Dedifferentiated amniotic fluid mesenchymal stem cell (primary cell): ENCODE measurements around the gene SDK2.

Experiments used
- DNase-seq: peaks from one replicate; pipeline ENCODE4 v3.0.0-alpha.2; 2016; ENCODE audit errors: extremely low spot score

SDK2 gene

DNA sequence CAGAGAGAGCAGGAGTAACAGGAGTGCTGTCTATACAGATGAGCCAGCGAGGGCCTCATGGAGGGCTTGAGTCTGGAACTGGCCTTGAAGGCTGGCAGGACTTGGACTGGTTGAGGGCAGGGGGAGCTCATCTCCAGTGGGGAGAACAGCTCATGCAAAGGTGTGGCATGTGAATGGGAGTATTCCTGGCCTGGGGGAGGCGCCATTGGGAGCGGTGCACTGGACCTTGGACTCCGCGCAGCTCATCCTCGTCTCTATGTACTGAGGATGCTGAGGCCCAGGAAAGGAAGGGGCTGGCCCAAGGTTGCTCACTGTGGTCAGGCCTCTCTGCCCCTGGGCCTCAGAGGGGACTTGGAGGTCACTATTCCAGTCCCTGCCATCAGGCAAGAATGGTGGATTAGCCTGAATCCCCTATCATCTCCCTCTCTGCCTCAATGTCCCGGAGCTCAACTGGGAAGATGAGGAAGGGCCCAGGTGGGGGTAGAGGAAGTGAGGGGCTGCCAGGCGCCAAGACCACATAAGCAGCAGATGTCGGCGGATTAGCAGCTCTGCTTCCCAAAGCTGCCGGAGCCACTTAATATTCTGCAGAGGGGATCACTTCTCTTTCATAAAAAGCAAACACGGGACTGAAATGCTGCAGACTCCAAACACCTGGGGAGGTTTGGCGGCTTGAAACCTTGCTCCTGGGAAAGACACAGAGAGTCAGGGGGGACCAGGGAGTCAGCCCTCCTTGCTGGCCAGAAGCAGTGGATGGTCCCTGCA lies 88.9 kb downstream of the SDK2 start:
- no peak for DNase-seq

DNA sequence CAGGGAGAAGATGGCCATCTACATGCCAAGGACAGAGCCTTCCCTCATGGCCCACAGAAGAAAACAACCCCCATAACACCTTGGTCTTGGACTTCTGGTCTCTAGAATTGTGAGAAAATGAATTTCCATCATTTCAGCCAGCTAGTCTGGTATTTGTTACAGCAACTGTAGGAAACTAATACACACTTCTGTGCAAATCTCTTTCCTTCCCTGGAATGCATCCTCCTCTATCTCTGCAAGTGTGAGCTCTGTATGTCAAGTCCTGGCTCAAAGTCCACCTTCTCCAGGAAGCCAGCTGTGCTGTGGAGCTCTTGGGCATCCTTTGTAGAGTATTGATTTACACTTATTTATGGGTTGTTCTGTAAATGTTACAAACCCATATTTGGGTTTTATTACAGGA lies 89.7 kb downstream of the SDK2 start:
- DNase-seq = no peak

DNA sequence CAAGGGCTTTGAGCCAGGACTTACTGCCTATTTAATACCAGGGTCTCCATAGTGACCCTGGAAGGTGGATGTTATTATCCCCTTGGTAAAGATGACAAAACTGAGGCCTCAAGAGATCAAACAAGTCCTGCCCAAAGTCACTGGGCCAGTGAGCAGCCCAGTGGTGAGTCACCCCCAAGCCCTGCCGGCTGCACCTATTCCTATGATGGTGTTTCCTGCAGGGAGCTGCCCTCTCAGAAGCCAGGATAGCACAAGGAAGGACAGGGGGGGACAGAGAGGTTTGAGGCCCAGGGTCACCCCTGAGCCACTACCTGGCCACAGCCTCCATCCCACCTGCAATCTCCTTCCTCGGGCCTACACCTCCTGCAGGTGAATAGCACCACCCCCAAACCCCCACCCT lies 90.9 kb downstream of the SDK2 start:
- no peak for DNase-seq

DNA sequence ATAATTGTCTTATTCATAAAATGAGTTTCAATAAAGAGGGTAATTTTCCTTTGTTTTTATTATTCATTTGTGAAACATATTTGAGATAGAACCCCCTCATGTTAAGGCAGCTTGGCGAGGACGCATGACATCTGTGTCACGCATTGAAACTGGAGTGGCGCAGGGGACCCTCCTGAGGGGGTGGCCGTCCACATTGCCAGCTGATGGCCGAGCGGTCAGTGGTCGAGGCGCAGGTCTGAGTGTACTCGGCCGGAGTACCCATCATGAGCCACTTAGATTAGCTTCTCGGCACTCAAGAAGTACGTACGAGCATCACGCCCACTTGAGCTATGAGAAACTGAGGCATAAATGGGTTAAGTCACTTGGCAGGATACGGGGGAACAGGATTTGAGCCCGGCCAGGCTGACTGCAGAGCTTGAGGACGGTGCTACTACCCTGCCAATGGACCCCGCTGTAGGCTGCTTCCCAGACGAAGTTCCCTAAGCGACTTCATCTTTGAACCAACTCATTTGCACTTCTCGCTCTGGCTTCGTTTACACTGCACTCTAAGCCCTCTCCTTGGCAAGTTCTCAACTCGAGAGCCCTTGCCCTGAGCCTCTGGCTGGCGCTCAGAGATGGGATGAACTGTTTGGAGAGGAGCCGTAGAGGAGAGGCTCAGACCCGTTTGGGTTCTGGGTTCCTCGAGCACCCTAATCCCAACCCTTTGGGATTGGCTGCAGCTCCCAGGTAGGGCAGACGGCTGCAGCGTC lies 91.8 kb downstream of the SDK2 start:
- no peak for DNase-seq

DNA sequence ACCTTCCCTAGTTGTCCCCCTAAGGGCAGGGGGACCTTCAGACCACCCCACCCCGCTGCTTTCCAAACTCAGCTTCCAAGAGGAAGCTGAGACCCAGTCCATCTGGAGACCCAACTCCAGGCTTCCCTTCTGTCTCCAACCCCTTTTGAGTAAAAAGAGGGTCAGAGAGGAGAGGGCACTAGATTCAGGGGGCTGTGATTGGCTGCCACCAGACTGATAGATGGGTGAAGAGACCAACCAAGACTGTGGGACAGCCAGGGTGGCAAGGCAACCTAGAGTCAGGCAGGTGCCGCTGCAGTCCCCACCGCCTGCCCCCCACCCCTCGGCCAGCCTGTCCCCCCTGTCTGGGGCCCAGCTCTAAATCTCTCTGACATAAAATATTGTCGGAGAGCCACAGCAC lies 92.5 kb downstream of the SDK2 start:
- no peak for DNase-seq

DNA sequence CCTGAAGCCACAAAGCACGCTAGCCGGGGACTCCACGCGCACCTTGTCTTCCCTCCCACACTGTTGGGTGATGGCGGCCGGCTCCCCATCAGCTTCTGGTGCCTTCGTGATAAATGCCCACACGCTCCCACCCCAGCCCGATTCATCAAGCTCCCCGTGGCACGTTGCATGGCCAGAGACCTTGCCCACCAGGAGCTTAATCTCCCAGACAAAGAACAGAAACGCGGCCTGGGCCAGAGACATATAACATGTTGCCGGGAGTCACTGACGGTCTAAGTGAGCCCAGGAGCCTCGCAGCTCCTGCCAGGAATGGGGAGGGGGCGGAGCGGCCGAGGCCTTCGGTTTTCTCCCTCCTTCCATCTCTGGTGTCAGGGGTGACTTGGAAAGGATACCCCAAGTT lies 93.1 kb downstream of the SDK2 start:
- DNase-seq = no peak

DNA sequence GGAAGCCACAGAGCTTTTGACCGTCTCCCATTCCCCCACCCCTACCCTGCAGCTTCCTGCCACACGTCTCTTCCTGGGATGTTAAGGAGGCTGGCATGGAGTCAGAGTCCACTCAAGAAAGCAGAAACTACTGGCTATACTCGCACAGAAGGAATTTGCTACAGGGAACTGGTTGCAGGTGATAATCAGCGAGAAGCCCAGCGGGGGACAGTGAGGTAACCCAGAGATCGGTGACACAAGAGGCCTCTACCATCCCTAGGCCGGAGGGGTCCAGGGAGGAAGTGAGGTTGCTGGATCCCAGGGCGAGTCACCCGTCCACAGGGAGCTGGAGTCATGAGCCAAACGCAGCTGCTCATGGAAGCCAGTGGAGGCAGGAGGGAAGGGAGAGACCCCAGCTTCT lies 93.7 kb downstream of the SDK2 start:
- no peak for DNase-seq

DNA sequence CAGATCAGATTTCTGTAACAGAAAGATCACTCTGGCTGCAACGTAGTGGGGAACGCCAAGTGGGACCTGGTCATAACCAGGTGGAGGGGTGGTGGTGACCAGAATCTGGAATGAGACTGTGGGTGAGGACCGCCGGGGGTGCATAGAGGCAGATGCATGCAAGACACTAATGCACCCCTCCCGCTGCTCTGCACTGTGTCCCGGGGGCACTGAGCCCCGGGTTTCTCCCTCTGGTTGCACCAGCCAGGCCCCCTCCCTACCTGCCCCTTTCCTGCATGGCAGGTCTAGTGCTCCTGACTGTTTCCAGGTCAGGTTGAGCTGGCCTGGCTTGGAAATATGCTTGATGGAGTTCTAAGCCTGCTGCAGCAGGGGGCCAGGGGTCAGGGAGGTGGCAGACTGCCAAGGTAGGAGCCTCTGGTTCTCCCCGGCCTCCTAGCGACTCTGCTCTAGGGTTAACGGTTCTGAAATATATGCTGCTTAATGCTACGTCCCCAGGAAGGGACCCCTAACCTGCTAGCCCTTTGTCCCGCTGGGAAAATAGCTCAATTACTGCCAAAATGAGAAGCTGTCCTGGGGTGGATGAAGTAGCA lies 94.3 kb downstream of the SDK2 start:
- no peak for DNase-seq

DNA sequence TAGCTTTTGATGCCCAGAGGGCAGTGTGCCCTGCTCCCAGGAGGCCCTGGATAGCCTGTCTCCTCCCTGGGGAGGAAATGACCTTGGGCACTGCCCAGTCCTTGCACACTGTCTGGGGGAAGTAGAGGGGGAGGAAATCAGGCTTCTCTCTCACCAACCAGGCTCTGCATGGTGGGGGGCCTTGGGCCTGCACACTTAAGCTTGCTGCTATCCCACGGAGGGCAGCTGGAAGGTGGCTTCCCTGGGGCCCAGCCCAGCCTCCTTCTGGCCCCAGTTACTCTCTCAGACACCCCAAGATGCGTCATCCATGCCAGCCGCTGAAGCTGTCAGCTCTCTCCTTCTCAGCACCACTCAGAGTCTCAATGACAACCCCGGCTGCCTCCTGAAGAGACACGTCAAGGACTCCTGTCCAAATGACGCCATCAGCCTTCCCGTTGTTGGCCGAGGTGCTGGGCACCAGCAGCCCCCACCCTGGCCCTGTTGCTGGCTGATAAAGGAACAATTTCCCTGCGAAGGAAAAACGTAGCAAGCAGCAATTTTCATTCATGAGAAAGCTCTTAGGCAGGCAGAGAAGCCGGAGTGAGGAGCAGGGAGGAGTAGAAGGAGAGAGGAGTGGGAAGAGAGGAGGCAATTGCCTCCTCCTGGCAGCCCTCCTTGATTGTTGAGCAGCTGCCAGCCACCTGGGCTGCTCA lies 95.5 kb downstream of the SDK2 start:
- no peak for DNase-seq

DNA sequence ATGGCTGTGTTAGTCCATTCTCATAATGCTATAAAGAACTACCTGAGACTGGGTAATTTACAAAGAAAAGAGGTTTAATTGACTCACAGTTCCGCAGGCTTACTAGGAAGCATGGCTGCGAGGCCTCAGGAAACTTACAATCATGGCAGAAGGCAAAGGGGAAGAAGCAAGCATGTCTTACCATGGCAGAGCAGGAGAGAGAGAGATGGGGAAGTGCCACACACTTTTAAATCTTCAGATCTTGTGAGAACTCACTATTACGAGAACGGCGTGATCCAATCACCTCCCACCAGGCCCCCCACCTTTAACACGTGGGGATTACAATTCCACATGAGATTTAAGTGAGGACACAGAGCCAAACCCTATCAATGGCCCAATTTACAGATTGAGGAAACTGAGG lies 96.5 kb downstream of the SDK2 start:
- DNase-seq = no peak

DNA sequence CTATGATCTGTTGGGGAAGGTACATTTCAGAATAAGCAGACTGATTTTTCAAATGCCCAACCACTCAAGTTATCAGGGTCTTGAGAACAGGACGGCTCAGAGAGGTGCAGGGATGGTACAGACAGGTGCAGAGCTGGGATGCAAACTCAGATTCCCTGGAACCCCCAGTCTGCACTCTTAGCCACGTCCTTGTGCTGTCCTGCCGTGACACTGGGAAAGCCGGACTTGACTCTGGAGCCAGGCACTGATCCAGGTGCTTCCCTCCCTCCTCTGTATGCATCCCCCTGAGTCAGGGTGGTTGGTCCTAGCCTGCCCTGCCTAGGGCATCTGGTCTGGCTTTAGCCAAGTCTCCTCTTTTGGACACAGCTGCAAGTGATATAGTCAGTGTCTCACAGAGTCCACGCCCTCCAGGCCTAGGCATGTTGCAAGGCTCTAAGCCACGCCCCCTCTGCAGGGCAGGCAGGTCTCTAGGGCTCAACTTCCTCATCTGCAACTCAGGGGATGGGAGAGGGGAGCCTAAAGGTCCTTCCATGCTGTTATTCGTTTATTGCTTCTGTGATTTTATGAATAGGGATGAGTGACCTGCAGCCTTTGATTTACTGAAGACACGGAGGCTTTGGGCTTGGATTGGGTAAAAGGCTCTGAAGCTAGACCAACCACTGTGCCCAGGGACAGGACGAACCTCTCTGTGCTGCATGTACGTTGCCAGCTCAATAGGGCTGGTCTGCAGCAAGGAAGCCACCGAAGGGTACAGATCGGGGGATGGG lies 97.3 kb downstream of the SDK2 start:
- DNase-seq = no peak

DNA sequence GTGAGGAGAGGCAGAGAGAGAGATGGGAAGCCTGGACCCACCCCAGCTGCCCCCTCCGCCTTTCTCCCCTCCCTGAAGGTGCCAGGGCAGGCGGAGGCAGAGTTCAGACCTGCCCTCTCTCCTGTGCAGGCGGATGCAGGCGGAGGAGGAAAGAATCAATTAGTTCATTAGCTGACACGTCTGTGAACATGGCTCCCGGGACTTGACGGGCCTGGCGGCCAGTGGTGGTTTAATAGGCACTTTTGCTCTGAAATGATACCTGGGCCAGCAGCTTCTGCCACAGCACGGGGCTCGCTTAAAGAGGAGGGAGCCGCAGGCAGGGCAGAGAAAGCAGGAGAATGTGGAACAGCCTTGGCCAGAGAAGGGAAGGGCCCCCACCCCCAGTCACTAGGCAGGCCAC lies 98.1 kb downstream of the SDK2 start:
- no peak for DNase-seq

DNA sequence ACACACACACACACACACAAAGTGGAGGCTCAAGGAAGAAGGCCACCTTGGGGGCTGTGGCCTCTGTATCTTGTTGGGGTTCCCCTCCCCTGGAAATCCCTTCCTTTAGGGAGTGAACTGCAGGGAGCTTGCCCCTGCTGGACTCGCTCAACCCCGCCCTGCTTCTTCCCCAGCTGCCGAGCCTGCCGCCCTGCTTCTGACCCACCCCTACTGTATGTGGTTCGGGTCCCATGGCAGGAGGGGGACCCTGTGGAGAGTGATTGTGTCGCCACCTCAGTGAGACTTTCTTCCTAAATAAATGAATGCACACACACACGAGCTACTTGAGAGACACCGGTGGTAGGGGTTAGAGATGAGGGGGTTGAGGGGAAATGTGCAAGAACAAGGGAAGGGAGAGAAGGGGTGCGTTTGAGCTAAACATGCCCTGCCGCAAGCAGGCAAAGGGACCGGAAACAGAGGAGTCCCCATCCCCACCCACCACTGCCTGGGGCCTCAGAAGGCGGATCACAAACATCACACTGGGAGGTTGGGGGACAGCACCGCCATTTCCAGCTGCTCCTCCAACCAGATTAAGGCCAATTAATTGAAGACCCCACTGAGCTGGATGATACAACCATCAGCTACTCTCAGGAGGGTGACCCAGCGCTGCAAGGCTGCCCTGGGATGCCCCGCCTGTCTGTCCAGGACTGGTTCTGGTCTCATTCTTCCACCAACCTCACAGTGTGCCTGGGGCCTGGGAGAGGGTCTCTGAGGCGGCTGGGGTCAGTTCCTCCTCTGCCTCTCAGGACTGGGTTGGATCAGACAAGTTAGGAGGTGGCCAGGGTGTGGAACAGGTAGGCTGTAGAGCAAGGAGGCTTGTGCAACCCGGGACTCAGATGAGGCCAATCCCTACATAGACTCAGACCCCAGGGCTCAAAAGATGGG lies 98.9 kb downstream of the SDK2 start:
- DNase-seq = no peak

DNA sequence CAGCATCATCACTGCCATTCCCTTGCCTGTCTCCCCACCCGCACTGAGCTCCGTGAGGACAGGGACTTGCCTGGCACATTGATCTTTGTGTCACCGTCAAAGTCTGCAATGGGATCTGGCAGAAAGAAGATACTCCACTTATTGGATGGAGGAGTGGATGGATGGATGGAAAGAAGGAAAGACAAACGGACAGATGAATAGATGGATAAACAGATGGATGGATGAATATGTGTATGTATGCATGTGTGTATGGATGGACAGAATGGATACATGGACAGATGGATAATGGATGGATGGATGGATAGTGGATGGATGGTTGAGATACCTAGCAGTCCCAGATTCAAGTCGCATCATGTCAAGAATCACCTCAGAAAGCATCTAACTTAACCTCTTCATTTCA lies 99.9 kb downstream of the SDK2 start:
- no peak for DNase-seq

DNA sequence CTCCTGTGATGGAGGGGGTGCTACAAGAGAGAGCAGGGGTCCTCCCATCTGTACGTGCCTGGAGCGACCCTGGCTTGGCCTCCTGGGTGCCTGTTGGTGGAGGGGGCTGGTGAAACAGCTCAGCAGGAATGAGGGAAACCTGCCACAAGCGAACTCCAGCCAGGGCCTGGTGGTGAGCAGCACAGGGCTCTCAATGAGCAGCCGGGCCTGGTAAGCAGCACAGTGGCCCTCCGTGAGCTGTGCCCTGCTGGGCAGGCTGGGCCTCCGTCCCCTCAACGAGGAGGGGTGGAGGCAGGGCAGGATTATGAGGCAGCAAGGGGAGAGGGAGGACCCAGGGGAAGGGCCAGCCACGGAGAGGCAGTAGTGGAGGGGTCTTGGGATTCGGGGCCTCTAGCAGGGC lies 101.9 kb downstream of the SDK2 start:
- no peak for DNase-seq

DNA sequence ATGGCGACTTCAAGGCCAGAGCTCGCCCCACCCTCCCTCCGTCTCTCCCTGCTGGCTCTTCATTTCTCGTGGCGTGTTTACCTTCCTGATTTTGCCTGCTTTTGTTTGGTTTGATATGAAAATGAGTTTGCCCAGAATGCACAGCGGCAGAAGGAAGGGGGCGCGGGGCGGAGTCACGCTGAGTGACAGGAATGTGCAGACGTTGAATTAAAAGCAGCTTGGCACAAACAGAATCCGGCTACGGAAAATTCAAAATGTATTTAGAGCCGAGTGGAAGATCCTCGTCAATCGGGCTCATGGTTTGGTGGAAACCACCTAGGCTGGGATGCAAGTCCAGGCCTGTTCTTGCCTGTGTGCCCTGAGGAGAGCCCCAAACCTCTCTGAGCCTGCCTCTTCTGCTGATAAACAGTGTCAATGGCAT lies 102.7 kb downstream of the SDK2 start:
- DNase-seq = no peak

DNA sequence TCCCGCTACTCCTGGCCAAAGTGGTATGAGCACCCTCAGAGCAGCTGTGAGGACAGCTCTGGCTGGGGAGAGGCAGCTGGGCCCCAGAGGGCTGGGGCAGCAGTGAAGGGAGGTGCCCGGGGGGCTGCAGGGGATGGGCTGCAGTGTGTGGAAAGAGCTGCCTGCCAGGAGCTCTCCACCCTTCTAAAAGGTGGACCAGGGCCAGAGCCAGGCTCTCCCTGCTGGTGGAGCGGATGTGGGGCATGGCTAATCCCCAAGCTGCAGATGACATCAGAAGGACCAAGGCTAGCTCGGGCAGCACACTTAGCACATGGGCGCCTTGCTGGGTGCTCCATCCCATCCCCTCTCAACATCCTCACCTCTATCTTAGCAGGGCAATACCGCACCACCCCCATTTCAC lies 103.1 kb downstream of the SDK2 start:
- no peak for DNase-seq

DNA sequence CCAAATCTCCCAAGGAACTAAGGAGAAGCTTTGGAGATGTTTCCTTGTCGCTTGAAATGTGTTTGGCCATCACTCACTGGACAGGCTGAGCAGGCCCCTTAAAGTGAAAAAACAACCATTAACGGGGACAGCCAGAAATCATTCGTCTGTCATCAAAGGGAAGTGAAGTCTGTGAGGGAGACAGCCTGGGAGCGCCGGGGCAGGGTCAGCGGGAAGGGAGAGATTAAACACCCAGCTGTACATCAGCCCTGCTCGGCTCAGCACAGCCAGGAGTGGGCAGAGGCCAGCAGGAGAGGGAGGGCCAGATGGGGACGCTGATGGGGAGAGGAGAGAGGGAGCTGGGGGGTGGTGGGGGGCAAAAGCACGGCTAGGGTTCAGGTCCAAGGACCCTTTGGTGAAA lies 105.1 kb downstream of the SDK2 start:
- DNase-seq = no peak

DNA sequence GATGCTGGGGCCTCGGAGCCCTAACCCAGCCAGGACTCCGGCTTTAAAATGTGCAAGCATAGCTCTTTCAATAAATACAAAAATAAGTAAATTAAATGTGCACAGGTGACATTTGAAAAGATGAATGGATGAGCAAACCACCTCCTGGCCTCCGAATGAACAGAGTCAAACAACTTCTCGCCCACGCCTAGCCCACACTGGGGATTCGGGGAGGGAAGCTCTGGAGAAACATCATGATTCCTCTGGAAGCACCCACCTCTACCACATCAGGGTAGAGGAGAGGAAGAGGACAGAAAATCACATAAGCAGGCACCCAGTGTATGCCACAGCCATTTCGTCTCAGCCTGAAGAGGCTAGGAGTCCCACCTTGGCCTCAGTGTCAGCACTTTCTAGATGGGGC lies 105.8 kb downstream of the SDK2 start:
- DNase-seq = no peak

DNA sequence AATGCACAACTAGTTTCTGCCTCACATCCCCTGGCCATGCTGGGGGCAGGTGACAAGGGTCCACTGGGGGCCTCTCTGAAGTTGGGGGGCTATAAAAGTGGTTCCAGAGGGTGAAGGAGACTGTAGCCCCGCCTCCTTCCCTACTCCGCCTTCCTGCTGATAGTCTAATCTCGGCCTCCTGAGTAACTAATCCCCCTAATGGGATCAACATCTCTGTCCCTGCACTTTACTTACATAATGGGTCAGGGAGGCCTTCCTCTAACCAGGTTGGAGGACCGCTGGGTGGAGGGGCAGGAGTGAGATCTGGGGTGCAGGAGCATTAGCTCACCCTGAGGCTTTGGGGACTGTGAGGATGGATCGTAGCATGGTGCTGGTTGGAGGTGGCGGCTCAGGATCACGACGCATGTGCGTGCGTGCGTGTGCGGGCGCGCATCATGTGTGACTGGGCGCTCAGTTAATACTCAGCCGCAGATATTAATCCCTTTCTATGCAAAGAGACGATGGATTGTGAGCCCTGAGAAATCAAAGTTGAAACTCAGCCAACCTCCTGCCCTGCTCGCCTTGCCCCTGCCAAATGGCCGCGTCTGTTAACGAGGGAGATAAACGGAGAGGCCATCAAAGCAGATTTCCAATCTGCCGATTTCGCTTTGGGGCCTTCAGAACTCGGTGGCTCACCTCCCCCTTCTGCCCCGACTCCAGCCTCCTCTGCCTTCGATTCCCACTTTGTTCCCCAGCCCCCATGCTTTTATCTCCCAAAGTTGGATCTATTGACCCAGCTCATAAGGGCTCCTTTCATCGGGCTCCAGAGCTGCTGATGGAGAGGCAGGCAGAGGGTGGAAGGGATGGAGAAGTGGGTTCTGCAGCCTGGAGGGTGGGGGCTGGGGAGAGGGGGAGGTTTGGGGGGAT lies 107.3 kb downstream of the SDK2 start:
- no peak for DNase-seq
